H9 (cell line): ENCODE results near the gene MRPL27. TPM values are rescaled to one million over a fixed set of nuclear protein-coding genes. Genes with fewer than 3 reads are reported as not detected.

ENCODE experiments used
- DNase-seq: peaks from one replicate; pipeline ENCODE4 v3.0.0-alpha.2; 2017
- H2AFZ ChIP-seq: one replicate; pipeline ENCODE4 v1.6.1; 2013; ENCODE audit warnings: mild to moderate bottlenecking, low read length, control low read depth, moderate library complexity
- H2AK5ac ChIP-seq: 2 replicates; pipeline ENCODE4 v1.6.1; 2013; ENCODE audit warnings: low read length, control low read depth, mixed read lengths; ENCODE audit not compliant: insufficient read length
- H2BK120ac ChIP-seq: one replicate; pipeline ENCODE4 v1.6.1; 2013; ENCODE audit warnings: low read depth, mild to moderate bottlenecking, low read length, control low read depth, inconsistent platforms; ENCODE audit not compliant: poor library complexity, severe bottlenecking
- H2BK12ac ChIP-seq: 2 replicates; pipeline ENCODE4 v1.6.1; 2013; ENCODE audit warnings: low read length, control low read depth, mixed read lengths, low read depth; ENCODE audit not compliant: insufficient read length
- H2BK15ac ChIP-seq: 2 replicates; pipeline ENCODE4 v1.6.1; 2013; ENCODE audit warnings: low read depth, low read length, control low read depth
- H2BK20ac ChIP-seq: one replicate; pipeline ENCODE4 v1.6.1; 2013; ENCODE audit warnings: low read depth, mild to moderate bottlenecking, low read length, control low read depth, inconsistent platforms; ENCODE audit not compliant: poor library complexity, severe bottlenecking
- H2BK5ac ChIP-seq: 2 replicates; pipeline ENCODE4 v1.6.1; 2013; ENCODE audit warnings: low read length, control low read depth, mixed read lengths; ENCODE audit not compliant: insufficient read length
- H3K14ac ChIP-seq: 2 replicates; pipeline ENCODE4 v1.6.1; 2013; ENCODE audit warnings: low read length, control low read depth; ENCODE audit not compliant: insufficient read depth
- H3K18ac ChIP-seq: 2 replicates; pipeline ENCODE4 v1.6.1; 2013; ENCODE audit warnings: low read depth, mild to moderate bottlenecking, mixed read lengths, low read length, control low read depth; ENCODE audit not compliant: insufficient read length
- H3K23ac ChIP-seq: 2 replicates; pipeline ENCODE4 v1.6.1; 2013; ENCODE audit warnings: low read length, control low read depth, mixed read lengths, low read depth; ENCODE audit not compliant: insufficient read length
- H3K23me2 ChIP-seq: 2 replicates; pipeline ENCODE4 v1.6.1; 2013; ENCODE audit warnings: low read depth, mild to moderate bottlenecking, mixed read lengths, low read length, control low read depth; ENCODE audit not compliant: insufficient read length, poor library complexity, severe bottlenecking
- H3K27ac ChIP-seq: 2 replicates; pipeline ENCODE4 v1.5.1; 2013; ENCODE audit warnings: low read length, control low read depth, mixed read lengths, low read depth; ENCODE audit not compliant: insufficient read length
- H3K27me3 ChIP-seq: 2 replicates; pipeline ENCODE4 v1.6.1; 2013; ENCODE audit warnings: low read length, control low read depth, inconsistent platforms; ENCODE audit not compliant: insufficient read depth
- H3K4ac ChIP-seq: 2 replicates; pipeline ENCODE4 v1.6.1; 2013; ENCODE audit warnings: low read depth, mild to moderate bottlenecking, control low read depth, inconsistent platforms, low read length, moderate library complexity
- H3K4me1 ChIP-seq: 2 replicates; pipeline ENCODE4 v1.6.1; 2013; ENCODE audit warnings: low read length, control low read depth, inconsistent platforms; ENCODE audit not compliant: insufficient read depth
- H3K4me2 ChIP-seq: 2 replicates; pipeline ENCODE4 v1.6.1; 2013; ENCODE audit warnings: low read length, control low read depth, mixed read lengths; ENCODE audit not compliant: insufficient read length, insufficient read depth
- H3K56ac ChIP-seq: 2 replicates; pipeline ENCODE4 v1.6.1; 2013; ENCODE audit warnings: low read depth, mild to moderate bottlenecking, mixed read lengths, low read length, control low read depth; ENCODE audit not compliant: insufficient read length
- H3K79me1 ChIP-seq: 2 replicates; pipeline ENCODE4 v1.6.1; 2013; ENCODE audit warnings: low read depth, mild to moderate bottlenecking, moderate library complexity, low read length, control low read depth, inconsistent platforms; ENCODE audit not compliant: insufficient read depth, poor library complexity, severe bottlenecking
- H3K79me2 ChIP-seq: 2 replicates; pipeline ENCODE4 v1.6.1; 2013; ENCODE audit warnings: low read length, control low read depth, inconsistent platforms; ENCODE audit not compliant: insufficient read depth
- H3K9ac ChIP-seq: 2 replicates; pipeline ENCODE4 v1.6.1; 2013; ENCODE audit warnings: low read length, control low read depth, mixed read lengths; ENCODE audit not compliant: insufficient read length; ENCODE audit errors: extremely low read depth
- H3K9me3 ChIP-seq: one replicate; pipeline ENCODE4 v1.6.1; 2013; ENCODE audit warnings: low read depth, low read length, inconsistent platforms; ENCODE audit not compliant: control insufficient read depth
- H3T11ph ChIP-seq: one replicate; pipeline ENCODE4 v1.6.1; 2013; ENCODE audit warnings: mild to moderate bottlenecking, low read length, control low read depth, inconsistent platforms
- H4K20me1 ChIP-seq: one replicate; pipeline ENCODE4 v1.6.1; 2013; ENCODE audit not compliant: control insufficient read depth, insufficient read length, insufficient read depth
- H4K5ac ChIP-seq: 2 replicates; pipeline ENCODE4 v1.6.1; 2013; ENCODE audit warnings: low read depth, mild to moderate bottlenecking, mixed read lengths, low read length, control low read depth; ENCODE audit not compliant: insufficient read length
- H4K8ac ChIP-seq: replicated peaks from 2 replicates; pipeline ENCODE4 v1.6.1; 2013; ENCODE audit warnings: low read length, control low read depth, mixed read lengths, low read depth; ENCODE audit not compliant: insufficient read length
- H4K91ac ChIP-seq: 2 replicates; pipeline ENCODE4 v1.6.1; 2013; ENCODE audit warnings: low read depth, mild to moderate bottlenecking, moderate library complexity, mixed read lengths, low read length, control low read depth; ENCODE audit not compliant: insufficient read length
- H3K27ac Mint-ChIP-seq, 3 experiments: 2 replicates in 2 of 3; 3 replicates in 1 of 3; pipeline ENCODE4 v1.8.0; 2020 to 2021; ENCODE audit warnings: mixed read lengths in 3 of 3, mild to moderate bottlenecking in 1 of 3, moderate library complexity in 1 of 3
- H3K27me3 Mint-ChIP-seq: 2 replicates; pipeline ENCODE4 v1.8.0; 2021; ENCODE audit warnings: low read depth, mild to moderate bottlenecking, moderate library complexity, mixed read lengths
- H3K36me3 Mint-ChIP-seq, 3 experiments: 2 replicates in 2 of 3; 3 replicates in 1 of 3; pipeline ENCODE4 v1.8.0; 2020 to 2021; ENCODE audit warnings: low read depth in 3 of 3, mixed read lengths in 3 of 3; ENCODE audit not compliant: insufficient read depth in 1 of 3
- H3K4me1 Mint-ChIP-seq, 2 experiments: 2 replicates each; pipeline ENCODE4 v1.8.0; 2020; ENCODE audit warnings: mixed read lengths in 2 of 2
- H3K4me3 Mint-ChIP-seq, 2 experiments: 2 replicates in 1 of 2; 3 replicates in 1 of 2; pipeline ENCODE4 v1.8.0; 2020 to 2021; ENCODE audit warnings: mild to moderate bottlenecking in 2 of 2, mixed read lengths in 2 of 2, moderate library complexity in 1 of 2
- H3K9me3 Mint-ChIP-seq, 2 experiments: 2 replicates in 1 of 2; 3 replicates in 1 of 2; pipeline ENCODE4 v1.8.0; 2020; ENCODE audit warnings: mild to moderate bottlenecking in 2 of 2, mixed read lengths in 2 of 2, moderate library complexity in 1 of 2
- CTCF ChIP-seq: fragments of 200-600 bp; sonication (generic); conservative IDR thresholded peaks from 3 replicates; pipeline ENCODE4 v1.8.0; 2021; ENCODE audit warnings: antibody characterized with exemption, mild to moderate bottlenecking
- WGBS: extraction: QIAGEN DNeasy Blood & Tissue Kit; methylation state at CpG from one replicate; pipeline ENCODE4 v1.1.7; 2013; ENCODE audit warnings: missing lambda C conversion rate, low lambda C conversion rate, mixed read lengths; ENCODE audit not compliant: insufficient read length; ENCODE audit errors: extremely low coverage; 5-methylcytosine and 5-hydroxymethylcytosine counted together
- total RNA-seq: library from RNA; stranded (reverse); gene quantifications from 2 replicates; pipeline ENCODE4 v1.2.1, GENCODE V29; 2021

Gene MRPL27
- total RNA-seq, 1 experiment from 2014 or later: 85.9 TPM

- H3K56ac ChIP-seq: no peak within 1 kb of the TSS
- H2AFZ ChIP-seq: no peak within 1 kb of the TSS
- no peak within 1 kb of the TSS for H2BK5ac ChIP-seq
- H3K23ac ChIP-seq: no peak within 1 kb of the TSS
- H3K27ac ChIP-seq: no peak within 1 kb of the TSS
- H3K18ac ChIP-seq: peak within 1 kb of the TSS; percentile 97
- H3K14ac ChIP-seq: peak within 1 kb of the TSS; percentile 95
- Mint-ChIP-seq H3K4me3 (peak within 1 kb of the TSS; percentile 94 to 96), H3K27me3 (peaks cover 16% of the 10 kb centered on the region), H3K4me1 (peaks cover 27 to 30% of the 10 kb centered on the region in 2 experiments), H3K9me3 (peaks cover 0 to 3% of the 10 kb centered on the region in 2 experiments; a peak in 1 of 5 replicates), H3K36me3 (no peaks in the 10 kb centered on the region; a peak in 1 of 7 replicates), H3K27ac (peak within 1 kb of the TSS in 2 of 3 experiments; percentile 59 to 96; a peak in 5 of 7 replicates)
- H3K79me1 ChIP-seq: no peaks in the 10 kb centered on the region
- peak within 1 kb of the TSS; percentile 79 for H3K9ac ChIP-seq
- peaks cover 9% of the 10 kb centered on the region for H3K23me2 ChIP-seq
- no peak within 1 kb of the TSS for H4K8ac ChIP-seq
- no peak within 1 kb of the TSS for H2BK120ac ChIP-seq
- H3K4ac ChIP-seq: no peak within 1 kb of the TSS
- H3T11ph ChIP-seq: no peak within 1 kb of the TSS
- no peaks in the 10 kb centered on the region; the same call in 1 of the 2 replicates for H3K27me3 ChIP-seq
- H3K79me2 ChIP-seq: no peaks in the 10 kb centered on the region
- H3K4me2 ChIP-seq: peak within 1 kb of the TSS; percentile 66
- H4K91ac ChIP-seq: no peak within 1 kb of the TSS
- H2AK5ac ChIP-seq: no peak within 1 kb of the TSS
- no CpG with 5 or more reads among the region's 87 CpGs for WGBS
- H3K4me1 ChIP-seq: peaks cover 2% of the 10 kb centered on the region; the same call in 1 of the 2 replicates
- DNase-seq: peak; percentile 89
- H2BK20ac ChIP-seq: no peak within 1 kb of the TSS
- no peaks in the 10 kb centered on the region for H3K9me3 ChIP-seq
- H4K5ac ChIP-seq: no peak within 1 kb of the TSS
- no peak for TF ChIP-seq CTCF
- H2BK12ac ChIP-seq: no peak within 1 kb of the TSS
- H2BK15ac ChIP-seq: no peak within 1 kb of the TSS
- no peaks in the 10 kb centered on the region for H4K20me1 ChIP-seq
These were observed 27.3 kb downstream of the MRPL27 start, which contains the start of gene XYLT2 for GRCh38 chr17:50345432-50346312. Gene XYLT2 (plus strand): TSS chr17:50346126. CDS start chr17:50346141, 15 bp downstream.
